ENCODE data around the gene BCAS4. TPM values are rescaled to one million over a fixed set of nuclear protein-coding genes. Genes with fewer than 3 reads are reported as not detected.

BCAS4 gene
- total RNA-seq, 2 experiments from 2014 or later = 11.6 to 17.0 TPM

- ATAC-seq (no peak), DNase-seq (no peak)
- Mint-ChIP-seq H3K27me3 (no peaks in the 10 kb centered on the region), H3K4me1 (peaks cover 83% of the 10 kb centered on the region), H3K4me3 (no peak overlapping the region), H3K36me3 (ENCODE audit: low read depth) (peaks cover 26% of the 10 kb centered on the region), H3K27ac (peak overlapping the region; percentile 37), H3K9me3 (ENCODE audit: low read depth) (no peaks in the 10 kb centered on the region)
- POLR2A ChIA-PET = interaction anchor here (0.7 kb wide), 1 partner anchor 8 kb away, joined by 3 read pairs; no protein-coding TSS in a partner anchor
- intact Hi-C loops (cut with DNase I, micrococcal nuclease) = loop anchor here in 1 of 2 experiments (10.0 kb wide), 2 partner anchors 407 to 1647 kb away; partner anchors contain the start of genes PTPN1 and ZNFX1
- CTCF ChIA-PET = interaction anchor here (0.5 to 3.6 kb wide), 7 partner anchors 7 to 131 kb away, joined by 3 to 20 read pairs (median 4); partner anchors contain the start of genes ADNP and BCAS4
Measured at GRCh38 chr20:50921803-50922501, 127.1 kb downstream of the BCAS4 start.

GRCh38 chr20:50924261-50924920 is 129.5 kb downstream of the BCAS4 start:
- H3K4me1 Mint-ChIP-seq = peaks cover 86% of the 10 kb centered on the region
- H3K27me3 Mint-ChIP-seq = no peaks in the 10 kb centered on the region
- ATAC-seq (no peak), DNase-seq (no peak)
- H3K27ac Mint-ChIP-seq = no peak overlapping the region
- no peaks in the 10 kb centered on the region for H3K9me3 Mint-ChIP-seq (ENCODE audit: low read depth)
- POLR2A ChIA-PET = interaction anchor here (0.9 to 1.2 kb wide), 3 partner anchors 9 to 134 kb away, joined by 3 read pairs; no protein-coding TSS in a partner anchor
- CTCF ChIA-PET = interaction anchor here (0.6 to 1.7 kb wide), 5 partner anchors 13 to 402 kb away, joined by 3 to 8 read pairs (median 4); partner anchors contain the start of gene BCAS4
- peaks cover 44% of the 10 kb centered on the region for H3K36me3 Mint-ChIP-seq (ENCODE audit: low read depth)
- intact Hi-C loops (cut with DNase I, micrococcal nuclease) = loop anchor here in 1 of 2 experiments (10.0 kb wide), 2 partner anchors 410 to 1650 kb away; partner anchors contain the start of genes PTPN1 and ZNFX1
- no peak overlapping the region for H3K4me3 Mint-ChIP-seq

- Mint-ChIP-seq H3K4me1 (peaks cover 69% of the 10 kb centered on the region), H3K36me3 (ENCODE audit: low read depth) (peaks cover 43% of the 10 kb centered on the region)
- POLR2A ChIA-PET = interaction anchor here (0.9 kb wide), 1 partner anchor 32 kb away, joined by 3 read pairs; the partner anchor contains the start of gene DPM1
Measured at GRCh38 chr20:50926530-50926929, 131.7 kb downstream of the BCAS4 start.

More at GRCh38 chr20:50926530-50926929, 131.7 kb downstream of the BCAS4 start:
- intact Hi-C loops (cut with DNase I, micrococcal nuclease) = loop anchor here in 1 of 2 experiments (10.0 kb wide), 2 partner anchors 412 to 1652 kb away; partner anchors contain the start of genes PTPN1 and ZNFX1
- no peaks in the 10 kb centered on the region for H3K9me3 Mint-ChIP-seq (ENCODE audit: low read depth)
- H3K27me3 Mint-ChIP-seq = no peaks in the 10 kb centered on the region
- DNase-seq (no peak), ATAC-seq (no peak)
- CTCF ChIA-PET = interaction anchor here (0.7 to 5.4 kb wide), 7 partner anchors 10 to 136 kb away, joined by 3 to 60 read pairs (median 5); partner anchors contain the start of gene BCAS4
- H3K27ac Mint-ChIP-seq = no peak overlapping the region
- no peak overlapping the region for H3K4me3 Mint-ChIP-seq

Other genes starting within 250 kb of the BCAS4 start
- not detected for gene RIPOR3, start 103.5 kb upstream of the BCAS4 start, total RNA-seq
- 1 to 10 TPM; 4.9 to 6.2 TPM for gene PARD6B, start 63.5 kb upstream of the BCAS4 start, total RNA-seq
- 10 to 100 TPM; 61.0 to 86.1 TPM for gene ADNP, start 136.4 kb downstream of the BCAS4 start, total RNA-seq
- gene DPM1, start 163.5 kb downstream of the BCAS4 start, total RNA-seq = 10 to 100 TPM; 55.6 to 72.1 TPM
- 1 to 10 TPM; 3.1 to 3.8 TPM for gene MOCS3, start 163.8 kb downstream of the BCAS4 start, total RNA-seq
- 1 to 10 TPM; 2.5 to 2.8 TPM for gene KCNG1, start 228.0 kb downstream of the BCAS4 start, total RNA-seq

All from activated CD4-positive, alpha-beta T cell treated with anti-CD3 and anti-CD28 coated beads for 36 hours (primary cell).